Measurements from ENCODE around the gene FOXQ1.

The FOXQ1 gene

DNA sequence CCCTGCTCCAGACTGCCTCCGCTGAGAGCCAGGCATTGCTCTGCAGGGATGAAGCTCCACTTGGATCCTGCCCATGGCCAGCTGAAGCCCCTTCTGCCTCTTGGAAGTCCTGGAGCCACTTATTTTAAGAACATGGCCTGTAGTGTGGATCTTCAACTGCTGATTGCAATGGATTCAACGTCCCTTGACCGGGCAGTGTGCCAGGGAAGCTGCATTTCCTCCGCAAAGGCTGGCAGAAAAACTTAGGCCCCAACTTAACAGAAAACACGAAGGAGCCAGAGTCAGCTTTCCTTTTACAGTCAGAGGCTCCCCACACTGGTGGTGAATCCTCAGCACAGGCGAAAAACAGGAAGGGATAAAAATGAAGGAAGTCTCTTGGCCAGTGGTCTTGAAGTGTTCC is 26.3 kb upstream of the FOXQ1 start:
- Histone ChIP-seq H3K27me3 (peaks cover 41% of the 10 kb centered on the region), H3K4me1 (ENCODE audit: control insufficient read depth in 1 of 2, insufficient read depth in 1 of 2, low read depth in 1 of 2, low read length in 1 of 2) (no peaks in the 10 kb centered on the region), H3K4me3 (ENCODE audit: low read depth in 1 of 2, low read length in 1 of 2) (no peak overlapping the region), H3K27ac (no peak overlapping the region), H3K36me3 (no peaks in the 10 kb centered on the region), H3K9me3 (no peaks in the 10 kb centered on the region)
- TF ChIP-seq, protein P1, sequence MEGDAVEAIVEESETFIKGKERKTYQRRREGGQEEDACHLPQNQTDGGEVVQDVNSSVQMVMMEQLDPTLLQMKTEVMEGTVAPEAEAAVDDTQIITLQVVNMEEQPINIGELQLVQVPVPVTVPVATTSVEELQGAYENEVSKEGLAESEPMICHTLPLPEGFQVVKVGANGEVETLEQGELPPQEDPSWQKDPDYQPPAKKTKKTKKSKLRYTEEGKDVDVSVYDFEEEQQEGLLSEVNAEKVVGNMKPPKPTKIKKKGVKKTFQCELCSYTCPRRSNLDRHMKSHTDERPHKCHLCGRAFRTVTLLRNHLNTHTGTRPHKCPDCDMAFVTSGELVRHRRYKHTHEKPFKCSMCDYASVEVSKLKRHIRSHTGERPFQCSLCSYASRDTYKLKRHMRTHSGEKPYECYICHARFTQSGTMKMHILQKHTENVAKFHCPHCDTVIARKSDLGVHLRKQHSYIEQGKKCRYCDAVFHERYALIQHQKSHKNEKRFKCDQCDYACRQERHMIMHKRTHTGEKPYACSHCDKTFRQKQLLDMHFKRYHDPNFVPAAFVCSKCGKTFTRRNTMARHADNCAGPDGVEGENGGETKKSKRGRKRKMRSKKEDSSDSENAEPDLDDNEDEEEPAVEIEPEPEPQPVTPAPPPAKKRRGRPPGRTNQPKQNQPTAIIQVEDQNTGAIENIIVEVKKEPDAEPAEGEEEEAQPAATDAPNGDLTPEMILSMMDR (IDR thresholded peaks at IDR 0.05), result no peak

DNA sequence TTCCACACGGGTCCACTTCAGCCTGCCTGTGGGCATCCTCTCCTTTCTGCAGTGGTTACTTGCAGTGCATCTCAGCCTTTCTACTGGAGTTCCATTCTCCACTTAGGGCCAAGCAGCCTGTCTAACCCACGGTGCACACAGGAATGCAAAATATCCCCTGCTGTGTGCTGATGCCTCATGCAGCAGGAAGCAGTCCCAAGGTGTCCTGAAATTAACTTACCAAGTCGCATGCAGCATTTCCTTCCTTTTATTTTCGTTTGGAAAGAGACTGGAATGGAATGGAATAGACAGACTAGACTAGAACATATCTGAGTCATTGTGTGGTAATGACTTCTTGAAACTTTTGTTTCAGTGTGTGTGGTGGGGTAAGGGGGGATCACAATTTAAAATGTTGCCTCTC is 25.9 kb upstream of the FOXQ1 start:
- peaks cover 37% of the 10 kb centered on the region for H3K27me3 ChIP-seq
- H3K9me3 ChIP-seq, result no peaks in the 10 kb centered on the region
- no peaks in the 10 kb centered on the region for H3K4me1 ChIP-seq (ENCODE audit: control insufficient read depth in 1 of 2, insufficient read depth in 1 of 2, low read depth in 1 of 2, low read length in 1 of 2)
- no peak overlapping the region for H3K4me3 ChIP-seq (ENCODE audit: low read depth in 1 of 2, low read length in 1 of 2)
- H3K27ac ChIP-seq, result no peak overlapping the region
- no peaks in the 10 kb centered on the region for H3K36me3 ChIP-seq
- TF ChIP-seq, protein P1 (IDR thresholded peaks at IDR 0.05), result no peak

DNA sequence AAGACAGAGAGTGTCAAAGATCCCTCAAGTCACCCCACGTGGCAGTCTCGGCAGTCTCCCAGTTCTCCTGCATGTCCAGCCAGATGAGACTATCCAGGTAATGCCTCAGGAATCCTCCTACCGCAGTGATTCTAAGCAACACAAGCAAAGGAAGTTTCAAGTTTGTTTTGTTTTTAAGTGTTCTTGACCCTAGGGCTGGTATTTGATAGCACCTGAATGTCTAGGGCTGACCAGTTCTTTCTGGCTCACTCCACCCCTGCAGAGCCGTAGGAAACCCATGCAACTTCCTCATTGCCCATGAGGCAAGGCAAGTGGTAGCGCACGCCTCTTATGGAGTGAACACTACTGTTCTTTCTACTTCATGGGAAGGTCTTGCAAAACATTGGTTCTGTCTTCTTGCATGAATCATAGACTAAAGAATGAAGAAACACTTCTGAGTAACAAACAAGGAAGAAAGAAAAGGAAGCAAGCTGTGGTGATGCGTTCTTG is 24.8 kb upstream of the FOXQ1 start:
- Histone ChIP-seq H3K4me1 (ENCODE audit: control insufficient read depth in 1 of 2, insufficient read depth in 1 of 2, low read depth in 1 of 2, low read length in 1 of 2) (no peaks in the 10 kb centered on the region), H3K36me3 (no peaks in the 10 kb centered on the region), H3K27ac (no peak overlapping the region), H3K27me3 (peaks cover 25% of the 10 kb centered on the region), H3K9me3 (no peaks in the 10 kb centered on the region), H3K4me3 (ENCODE audit: low read depth in 1 of 2, low read length in 1 of 2) (no peak overlapping the region)
- TF ChIP-seq, protein P1 (IDR thresholded peaks at IDR 0.05), result no peak

DNA sequence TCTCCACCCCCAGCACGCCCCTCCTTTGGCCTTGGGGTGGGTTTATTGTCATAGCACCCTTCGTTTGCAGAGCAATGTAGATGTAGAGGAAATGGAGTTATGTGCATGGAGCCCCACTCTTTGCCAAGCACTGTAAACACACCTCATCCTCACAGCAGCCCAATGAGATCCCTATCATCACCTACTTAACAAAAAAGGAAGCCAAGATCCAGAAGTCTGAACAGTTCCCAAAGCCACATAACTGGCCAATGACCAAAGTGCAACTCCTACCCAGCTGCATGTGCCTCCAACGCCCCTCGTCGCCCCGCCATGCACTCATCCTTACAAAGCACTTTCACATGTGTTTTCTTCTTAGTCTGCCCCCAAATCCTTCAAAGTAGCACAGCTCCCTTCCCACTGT is 21.8 kb upstream of the FOXQ1 start:
- no peak overlapping the region for H3K27ac ChIP-seq
- peaks cover 20% of the 10 kb centered on the region for H3K27me3 ChIP-seq
- no peaks in the 10 kb centered on the region for H3K9me3 ChIP-seq
- TF ChIP-seq, protein P1 (IDR thresholded peaks at IDR 0.05), result no peak
- no peaks in the 10 kb centered on the region for H3K4me1 ChIP-seq (ENCODE audit: control insufficient read depth in 1 of 2, insufficient read depth in 1 of 2, low read depth in 1 of 2, low read length in 1 of 2)
- H3K4me3 ChIP-seq (ENCODE audit: low read depth in 1 of 2, low read length in 1 of 2), result no peak overlapping the region
- no peaks in the 10 kb centered on the region for H3K36me3 ChIP-seq

DNA sequence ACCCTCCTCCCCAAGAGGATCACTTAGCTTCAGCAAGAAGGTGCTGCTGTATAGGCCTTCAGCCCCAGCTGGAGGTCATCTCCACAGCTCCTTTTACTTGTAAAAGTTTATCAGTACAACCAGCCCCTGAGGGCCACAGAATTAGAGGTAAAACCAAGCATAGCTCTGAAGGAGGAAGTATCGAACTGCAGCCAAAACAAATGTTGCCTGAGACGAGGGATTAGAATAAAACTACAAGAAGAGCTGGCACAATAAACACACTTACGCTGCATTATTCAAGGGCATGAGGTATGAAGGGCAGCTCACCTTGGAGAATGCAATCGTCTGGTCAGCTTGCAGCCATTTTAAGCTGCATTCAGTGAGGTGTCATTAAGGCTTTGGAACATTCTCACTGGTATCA is 21.1 kb upstream of the FOXQ1 start:
- Histone ChIP-seq H3K4me1 (ENCODE audit: control insufficient read depth in 1 of 2, insufficient read depth in 1 of 2, low read depth in 1 of 2, low read length in 1 of 2) (no peaks in the 10 kb centered on the region), H3K9me3 (no peaks in the 10 kb centered on the region), H3K27me3 (peaks cover 22% of the 10 kb centered on the region), H3K36me3 (no peaks in the 10 kb centered on the region), H3K4me3 (ENCODE audit: low read depth in 1 of 2, low read length in 1 of 2) (no peak overlapping the region), H3K27ac (no peak overlapping the region)
- TF ChIP-seq, protein P1 (IDR thresholded peaks at IDR 0.05), result no peak

DNA sequence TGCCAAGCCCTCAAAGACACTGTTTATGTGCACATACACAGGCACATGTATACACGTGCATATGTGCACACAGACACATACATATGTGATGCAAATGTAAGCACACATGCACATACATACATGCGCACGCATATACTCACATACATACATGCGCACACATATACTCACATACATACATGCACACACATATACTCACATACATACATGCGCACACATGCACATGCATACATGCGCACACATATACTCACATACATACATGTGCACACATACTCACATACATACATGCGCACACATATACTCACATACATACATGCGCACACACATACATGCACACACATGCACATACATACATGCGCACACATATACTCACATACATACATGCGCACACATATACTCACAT is 20.5 kb upstream of the FOXQ1 start:
- no peak overlapping the region for H3K4me3 ChIP-seq (ENCODE audit: low read depth in 1 of 2, low read length in 1 of 2)
- no peaks in the 10 kb centered on the region for H3K36me3 ChIP-seq
- no peak overlapping the region for H3K27ac ChIP-seq
- no peaks in the 10 kb centered on the region for H3K9me3 ChIP-seq
- peaks cover 27% of the 10 kb centered on the region for H3K27me3 ChIP-seq
- no peaks in the 10 kb centered on the region for H3K4me1 ChIP-seq (ENCODE audit: control insufficient read depth in 1 of 2, insufficient read depth in 1 of 2, low read depth in 1 of 2, low read length in 1 of 2)
- TF ChIP-seq, protein P1 (IDR thresholded peaks at IDR 0.05), result no peak
